SK-N-SH (cell line): ENCODE results near the gene HSPB9. TPM values are rescaled to one million over a fixed set of nuclear protein-coding genes. Genes with fewer than 3 reads are reported as not detected.

Source experiments
- CTCF ChIA-PET: fragments of 300-600, 350-600 bp; formaldehyde crosslinking; extraction: SDS; loops from one replicate; lab custom pipeline; 2021; lab: Yijun Ruan, JAX
- POLR2A ChIA-PET: fragments of 350-600 bp; sonication (Branson Sonifier 250); formaldehyde crosslinking; extraction: SDS; loops from one replicate; lab custom pipeline; 2020; ENCODE audit warnings: antibody characterized with exemption, inconsistent platforms; lab: Yijun Ruan, JAX
- DNase-seq: peaks from one replicate; pipeline ENCODE4 v3.0.0; 2012
- H2AFZ ChIP-seq: fragments of 200-600 bp; sonication (generic); 2 replicates; pipeline ENCODE4 v1.8.1; 2016; ENCODE audit warnings: antibody characterized with exemption, mild to moderate bottlenecking, low read depth
- H3F3A ChIP-seq: fragments of 200-600 bp; sonication (generic); replicated peaks from 2 replicates; pipeline ENCODE3; 2016; ENCODE audit warnings: antibody characterized with exemption, mild to moderate bottlenecking; ENCODE audit not compliant: insufficient read depth
- H3K27ac ChIP-seq, 2 experiments: fragments of 200-500 bp in 1 of 2; fragments of 200-600 bp in 1 of 2; sonication (Bioruptor generic) in 1 of 2; sonication (generic), shearing (Covaris generic) in 1 of 2; 2 replicates each; pipeline versions ENCODE4 v1.5.1 to v1.6.1; 2014 to 2016; ENCODE audit warnings: low read depth in 2 of 2, inconsistent platforms in 1 of 2, low read length in 1 of 2, mild to moderate bottlenecking in 1 of 2, mixed read lengths in 1 of 2
- H3K27me3 ChIP-seq: fragments of 200-600 bp; sonication (generic), shearing (Covaris generic); 2 replicates; pipeline ENCODE4 v1.6.1; 2016; ENCODE audit warnings: mixed run types; ENCODE audit not compliant: insufficient read depth
- H3K36me3 ChIP-seq, 2 experiments: fragments of 200-500 bp in 1 of 2; fragments of 200-600 bp in 1 of 2; sonication (Bioruptor generic) in 1 of 2; sonication (generic) in 1 of 2; replicated peaks in 1 of 2; 2 replicates each; pipeline versions ENCODE3 to v1.5.1; 2014 to 2016; ENCODE audit warnings: low read length in 1 of 2, mild to moderate bottlenecking in 1 of 2; ENCODE audit not compliant: insufficient read depth in 2 of 2, control insufficient read depth in 1 of 2
- H3K4me1 ChIP-seq, 2 experiments: fragments of 200-500 bp in 1 of 2; fragments of 200-600 bp in 1 of 2; sonication (Bioruptor generic) in 1 of 2; sonication (generic), shearing (Covaris generic) in 1 of 2; 2 replicates each; pipeline versions ENCODE4 v1.5.1 to v1.6.1; 2014 to 2016; ENCODE audit warnings: low read depth in 1 of 2, low read length in 1 of 2, mixed run types in 1 of 2; ENCODE audit not compliant: insufficient read depth in 2 of 2, control insufficient read depth in 1 of 2
- H3K4me2 ChIP-seq: fragments of 200-600 bp; sonication (generic), shearing (Covaris generic); 2 replicates; pipeline ENCODE4 v1.6.1; 2017; ENCODE audit warnings: mixed run types
- H3K4me3 ChIP-seq, 2 experiments: fragments of 200-500 bp in 1 of 2; fragments of 200-600 bp in 1 of 2; sonication (Bioruptor generic) in 1 of 2; sonication (generic), shearing (Covaris generic) in 1 of 2; 2 replicates each; pipeline versions ENCODE4 v1.5.1 to v1.8.1; 2014 to 2016; ENCODE audit warnings: low read depth in 2 of 2, inconsistent platforms in 1 of 2, low read length in 1 of 2, mild to moderate bottlenecking in 1 of 2, mixed read lengths in 1 of 2, moderate library complexity in 1 of 2
- H3K79me2 ChIP-seq: fragments of 200-600 bp; sonication (generic); 2 replicates; pipeline ENCODE4 v1.8.1; 2017; ENCODE audit warnings: mild to moderate bottlenecking; ENCODE audit not compliant: insufficient read depth
- H3K9ac ChIP-seq: fragments of 200-600 bp; sonication (generic); 2 replicates; pipeline ENCODE4 v1.6.1; 2017; ENCODE audit warnings: mixed run types
- H3K9me2 ChIP-seq: fragments of 200-600 bp; sonication (generic); 2 replicates; pipeline ENCODE4 v1.6.1; 2017; ENCODE audit warnings: mixed run types
- H3K9me3 ChIP-seq: fragments of 200-600 bp; sonication (generic); 2 replicates; pipeline ENCODE4 v1.6.1; 2017; ENCODE audit warnings: mixed run types, mild to moderate bottlenecking, moderate library complexity
- H4K20me1 ChIP-seq: fragments of 200-600 bp; sonication (generic); 2 replicates; pipeline ENCODE4 v1.6.1; 2017; ENCODE audit warnings: mild to moderate bottlenecking, mixed run types; ENCODE audit not compliant: insufficient read depth
- CHD2 ChIP-seq: fragments of 150-350 bp; IDR thresholded peaks from 2 replicates; pipeline ENCODE4 v1.6.1; 2018; ENCODE audit warnings: low read length; ENCODE audit not compliant: partially characterized antibody
- CTCF ChIP-seq: fragments of 200-600 bp; sonication (generic); IDR thresholded peaks from 2 replicates; pipeline ENCODE4 v1.6.1; 2017; ENCODE audit warnings: antibody characterized with exemption, mild to moderate bottlenecking, moderate library complexity
- EP300 ChIP-seq, 2 experiments: IDR thresholded peaks; 2 replicates each; pipeline versions ENCODE4 v1.4.0 to v1.6.1; 2012; ENCODE audit warnings: borderline replicate concordance in 1 of 2, low read depth in 1 of 2, low read length in 1 of 2
- FOXJ3 ChIP-seq: sonication (generic); formaldehyde crosslinking; IDR thresholded peaks from 2 replicates; pipeline ENCODE4 v1.5.1; 2020; ENCODE audit warnings: mild to moderate bottlenecking, missing genetic modification reagents
- FOXM1 ChIP-seq: IDR thresholded peaks from 2 replicates; pipeline ENCODE4 v1.4.0; 2012; ENCODE audit warnings: low read depth, mild to moderate bottlenecking
- MAX ChIP-seq: IDR thresholded peaks from 2 replicates; pipeline ENCODE4 v1.4.0; 2012; ENCODE audit warnings: low read depth
- RAD21 ChIP-seq: IDR thresholded peaks from 2 replicates; pipeline ENCODE4 v1.6.1; 2012; ENCODE audit warnings: mild to moderate bottlenecking, low read length
- RCOR1 ChIP-seq: fragments of 150-350 bp; IDR thresholded peaks from 2 replicates; pipeline ENCODE4 v1.6.1; 2017; ENCODE audit warnings: antibody characterized with exemption, low read length
- RFX5 ChIP-seq: IDR thresholded peaks from 2 replicates; pipeline ENCODE4 v1.6.1; 2012; ENCODE audit warnings: mild to moderate bottlenecking, improper control_type of control experiment, low read length
- SMC3 ChIP-seq: IDR thresholded peaks from 2 replicates; pipeline ENCODE4 v1.6.1; 2012; ENCODE audit warnings: low read depth, low read length, improper control_type of control experiment
- TAF1 ChIP-seq: IDR thresholded peaks from 2 replicates; pipeline ENCODE4 v1.6.1; 2012; ENCODE audit warnings: low read depth, mild to moderate bottlenecking, low read length, moderate library complexity, borderline replicate concordance
- TEAD4 ChIP-seq: IDR thresholded peaks from 2 replicates; pipeline ENCODE4 v1.4.0; 2012; ENCODE audit warnings: mild to moderate bottlenecking, borderline replicate concordance; ENCODE audit not compliant: insufficient read depth
- USF1 ChIP-seq: IDR thresholded peaks from 2 replicates; pipeline ENCODE4 v1.4.0; 2012; ENCODE audit warnings: low read depth, borderline replicate concordance
- USF2 ChIP-seq: fragments of 150-350 bp; IDR thresholded peaks from 2 replicates; pipeline ENCODE4 v1.6.1; 2017; ENCODE audit warnings: antibody characterized with exemption, low read length, low read depth, borderline replicate concordance
- WGBS: methylation state at CpG from one replicate; pipeline ENCODE4 v1.1.6; 2017; ENCODE audit warnings: low lambda C conversion rate; 5-methylcytosine and 5-hydroxymethylcytosine counted together
- polyA plus RNA-seq, 3 experiments: library from polyadenylated mRNA; depleted of rRNA; stranded (reverse); fragments of >200 nt; gene quantifications; 2 replicates each; pipeline ENCODE4 v1.2.3, GENCODE V29; 2012

HSPB9 gene
- polyA plus RNA-seq, 1 of the 3 experiments (the other 2 are of a cell fraction) = 0.05 TPM

GRCh38 chr17:42118545-42118944 is 4.1 kb upstream of the HSPB9 start:
- no peak overlapping the region for H3K27ac ChIP-seq
- no peaks in the 10 kb centered on the region for H3K9me2 ChIP-seq
- no peak overlapping the region for H3K4me2 ChIP-seq
- no peaks in the 10 kb centered on the region for H3F3A ChIP-seq
- POLR2A ChIA-PET = interaction anchor here (1.1 kb wide), 1 partner anchor 51 kb away, joined by 3 read pairs; no protein-coding TSS in a partner anchor
- H3K9me3 ChIP-seq = no peaks in the 10 kb centered on the region
- no peak overlapping the region for H3K4me3 ChIP-seq
- H3K27me3 ChIP-seq = no peaks in the 10 kb centered on the region
- H3K9ac ChIP-seq = no peak overlapping the region
- H2AFZ ChIP-seq = no peak overlapping the region
- peak; percentile 29 for TF ChIP-seq RAD21
- TF ChIP-seq CTCF = peak; percentile 54
- TF ChIP-seq RFX5 = no peak
- 80% methylated on average over 2 of the region's 2 CpGs for WGBS
- CTCF ChIA-PET = interaction anchor here (0.7 to 29.9 kb wide), 17 partner anchors 11 to 307 kb away, joined by 3 to 496 read pairs (median 4); partner anchors contain the start of genes CNP, DNAJC7, GHDC and KCNH4
- peaks cover 0 to 11% of the 10 kb centered on the region in 2 experiments; a peak in 1 of 4 replicates for H3K4me1 ChIP-seq
- H3K36me3 ChIP-seq = peaks cover 5 to 39% of the 10 kb centered on the region in 2 experiments
- peak; percentile 56 for DNase-seq
- no peaks in the 10 kb centered on the region for H4K20me1 ChIP-seq
- no peaks in the 10 kb centered on the region for H3K79me2 ChIP-seq

GRCh38 chr17:42119301-42119700 is 3.3 kb upstream of the HSPB9 start:
- peaks cover 0 to 11% of the 10 kb centered on the region in 2 experiments; a peak in 1 of 4 replicates for H3K4me1 ChIP-seq
- no peak for DNase-seq
- no peak overlapping the region for H2AFZ ChIP-seq
- ChIA-PET POLR2A (no interaction called here), CTCF (interaction anchor here (0.6 to 29.9 kb wide), 15 partner anchors 13 to 1475 kb away, joined by 3 to 496 read pairs (median 4); partner anchors contain the start of genes CNP, DNAJC7, GHDC and KCNH4)
- H3K36me3 ChIP-seq = peaks cover 5 to 34% of the 10 kb centered on the region in 2 experiments
- peaks cover 2% of the 10 kb centered on the region for H3F3A ChIP-seq
- H4K20me1 ChIP-seq = no peaks in the 10 kb centered on the region
- H3K79me2 ChIP-seq = no peaks in the 10 kb centered on the region
- H3K9me2 ChIP-seq = no peaks in the 10 kb centered on the region
- no peak overlapping the region for H3K9ac ChIP-seq
- WGBS = 89% methylated on average over 18 of the region's 18 CpGs
- no peak overlapping the region for H3K27ac ChIP-seq
- H3K27me3 ChIP-seq = no peaks in the 10 kb centered on the region
- no peaks in the 10 kb centered on the region for H3K9me3 ChIP-seq
- TF ChIP-seq EP300 (IDR thresholded peaks at IDR 0.05; ENCODE audit: borderline replicate concordance in 1 of 2, low read depth in 1 of 2, low read length in 1 of 2) (no peak), SMC3 (no peak), TAF1 (no peak), TEAD4 (no peak), RCOR1 (no peak), RAD21 (no peak), CTCF (no peak), MAX (no peak), CHD2 (no peak), USF1 (no peak), FOXM1 (no peak), USF2 (no peak), FOXJ3 (no peak), RFX5 (no peak)
- no peak overlapping the region for H3K4me3 ChIP-seq
- no peak overlapping the region for H3K4me2 ChIP-seq
